Activated gamma-delta T cell (primary cell): ENCODE results near the gene ZNF25.
"Not testable (repeated sequence)": the region's sequence is repeated elsewhere in the genome, so short reads cannot be mapped to it uniquely, and the experiment has no call there.

Experiments used
- DNase-seq: peaks from one replicate; lab custom pipeline; 2025; lab: John Stamatoyannopoulos, UW

ZNF25 gene

GRCh38 chr10:37947526-37947925 is 28.9 kb downstream of the ZNF25 start:
- DNase-seq = no peak

GRCh38 chr10:37937864-37938263 is 38.6 kb downstream of the ZNF25 start:
- no peak for DNase-seq

DNA sequence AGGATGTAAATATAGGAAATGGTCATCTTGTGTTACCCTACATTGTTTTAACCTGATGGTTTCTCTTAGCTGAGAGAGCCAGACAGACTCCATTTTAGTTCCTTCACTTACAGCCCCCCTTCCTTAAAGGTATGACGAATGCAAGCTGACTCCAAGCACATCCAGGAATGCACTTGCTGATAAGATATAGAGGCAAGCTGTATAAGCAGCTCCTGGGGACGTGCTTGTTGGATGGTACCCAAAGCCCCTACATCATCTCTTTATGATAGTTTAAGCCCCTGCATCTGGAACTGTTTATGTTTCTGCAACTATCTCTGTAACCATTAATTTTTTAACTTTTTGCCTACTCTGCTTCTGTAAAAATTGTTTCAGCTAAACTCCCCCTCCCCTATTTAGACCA is 41.7 kb downstream of the ZNF25 start:
- no peak for DNase-seq

- DNase-seq = no peak
Measured at GRCh38 chr10:37930423-37930822, 46.0 kb downstream of the ZNF25 start.

DNA sequence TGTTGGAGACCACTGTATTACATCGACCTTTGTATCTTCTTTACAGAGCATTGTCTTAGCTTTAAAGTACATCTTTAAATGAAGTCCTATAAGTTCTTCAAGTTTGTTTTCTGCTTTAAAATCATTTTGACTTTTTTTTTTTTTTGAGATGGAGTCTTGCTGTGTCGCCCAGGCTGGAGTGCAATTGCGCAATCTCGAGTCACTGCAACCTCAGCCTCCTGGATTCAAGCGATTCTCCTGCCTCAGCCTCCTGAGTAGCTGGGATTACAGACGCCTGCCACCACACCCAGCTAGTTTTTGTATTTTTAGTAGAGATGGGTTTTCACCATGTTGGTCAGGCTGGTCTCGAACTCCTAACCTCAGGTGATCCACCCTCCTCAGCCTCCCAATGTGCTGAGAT is 68.3 kb downstream of the ZNF25 start:
- DNase-seq = not testable (repeated sequence)

- DNase-seq = no peak
Measured at GRCh38 chr10:37906382-37906781, 70.1 kb downstream of the ZNF25 start.
